OCI-LY1 (cell line): ENCODE data around the gene SYF2.
"Not testable (repeated sequence)": the region's sequence is repeated elsewhere in the genome, so short reads cannot be mapped to it uniquely, and the experiment has no call there.

Experiments used
- H2AFZ ChIP-seq: fragments of 200-600 bp; sonication (generic), shearing (Covaris generic); 2 replicates; pipeline ENCODE4 v1.6.0; 2014; ENCODE audit warnings: antibody characterized with exemption, mild to moderate bottlenecking, low read length
- H3F3A ChIP-seq: fragments of 200-600 bp; sonication (generic), shearing (Covaris generic); 2 replicates; pipeline ENCODE4 v1.6.0; 2014; ENCODE audit warnings: mild to moderate bottlenecking, antibody characterized with exemption, low read length, moderate library complexity; ENCODE audit not compliant: insufficient read depth
- H3K27ac ChIP-seq: fragments of 200-600 bp; sonication (generic); 2 replicates; pipeline ENCODE4 v1.5.1; 2014; ENCODE audit warnings: low read length, mixed run types, mild to moderate bottlenecking, low read depth; ENCODE audit not compliant: poor library complexity, severe bottlenecking
- H3K27me3 ChIP-seq: fragments of 200-600 bp; sonication (generic); 2 replicates; pipeline ENCODE4 v1.6.0; 2014; ENCODE audit warnings: antibody characterized with exemption, mild to moderate bottlenecking, low read length, moderate library complexity; ENCODE audit not compliant: insufficient read depth
- H3K36me3 ChIP-seq: fragments of 200-600 bp; sonication (generic); 2 replicates; pipeline ENCODE4 v1.6.1; 2014; ENCODE audit warnings: mild to moderate bottlenecking, antibody characterized with exemption, low read length, moderate library complexity, mixed read lengths; ENCODE audit not compliant: insufficient read depth
- H3K4me1 ChIP-seq: fragments of 200-600 bp; sonication (generic); 2 replicates; pipeline ENCODE4 v1.5.1; 2014; ENCODE audit warnings: mild to moderate bottlenecking, low read length, moderate library complexity; ENCODE audit not compliant: insufficient read depth, severe bottlenecking
- H3K4me2 ChIP-seq: fragments of 200-600 bp; sonication (generic), shearing (Covaris generic); 2 replicates; pipeline ENCODE4 v1.6.1; 2014; ENCODE audit warnings: low read length
- H3K4me3 ChIP-seq: fragments of 200-600 bp; sonication (generic); 2 replicates; pipeline ENCODE4 v1.5.1; 2014; ENCODE audit warnings: low read length, low read depth, mild to moderate bottlenecking, mixed read lengths; ENCODE audit not compliant: poor library complexity, severe bottlenecking
- H3K79me2 ChIP-seq: fragments of 200-600 bp; shearing (Covaris generic); 2 replicates; pipeline ENCODE4 v1.6.1; 2016; ENCODE audit warnings: mixed run types, low read length, mixed read lengths; ENCODE audit not compliant: insufficient read depth
- H3K9ac ChIP-seq: fragments of 200-600 bp; sonication (generic), shearing (Covaris generic); 2 replicates; pipeline ENCODE4 v1.6.1; 2014; ENCODE audit warnings: mild to moderate bottlenecking, low read length, mixed read lengths
- H3K9me2 ChIP-seq: fragments of 200-600 bp; sonication (generic), shearing (Covaris generic); 2 replicates; pipeline ENCODE4 v1.6.1; 2014; ENCODE audit warnings: low read depth, mild to moderate bottlenecking, low read length, mixed read lengths
- H3K9me3 ChIP-seq: fragments of 200-600 bp; shearing (Covaris generic); 2 replicates; pipeline ENCODE4 v1.6.1; 2014; ENCODE audit warnings: low read length, mixed read lengths
- H4K20me1 ChIP-seq: fragments of 200-600 bp; sonication (generic), shearing (Covaris generic); 2 replicates; pipeline ENCODE4 v1.6.0; 2016; ENCODE audit warnings: mild to moderate bottlenecking, low read length; ENCODE audit not compliant: insufficient read depth
- EZH2 ChIP-seq: fragments of 200-600 bp; sonication (generic), shearing (Covaris generic); IDR thresholded peaks from 2 replicates; pipeline ENCODE4 v1.8.0; 2017; ENCODE audit warnings: borderline replicate concordance, mixed run types, mild to moderate bottlenecking, antibody characterized with exemption, low read length, moderate library complexity, mixed read lengths
- TF ChIP-seq, protein P1 (sequence below): fragments of 200-600 bp; sonication (generic), shearing (Covaris generic); IDR thresholded peaks from 2 replicates; pipeline ENCODE4 v1.5.1; 2017; ENCODE audit warnings: mild to moderate bottlenecking, antibody characterized with exemption, low read length, moderate library complexity, mixed read lengths

The SYF2 gene

DNA sequence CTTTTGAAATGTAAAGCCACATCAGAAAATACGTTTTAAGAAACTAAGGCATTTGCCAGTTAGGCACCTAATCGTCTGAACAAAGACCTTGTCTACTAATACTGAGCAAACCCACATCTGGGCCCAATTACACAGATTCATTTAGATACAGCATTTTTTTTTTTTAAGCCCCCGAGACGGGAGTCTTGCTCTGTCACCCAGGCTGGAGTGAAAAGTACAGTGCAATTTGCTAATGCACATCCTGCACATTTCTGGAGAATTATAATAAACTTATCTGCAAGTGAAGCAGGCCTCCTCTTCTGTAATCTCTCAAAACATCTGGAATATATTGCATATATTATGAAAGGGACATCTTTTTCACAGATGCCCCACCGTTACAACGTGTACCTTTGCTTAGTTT lies 11.6 kb upstream of the SYF2 start:
- Histone ChIP-seq H3K4me2 (no peak overlapping the region), H4K20me1 (peaks cover 2% of the 10 kb centered on the region; the same call in 1 of the 2 replicates), H3K9me2 (no peaks in the 10 kb centered on the region), H3K27me3 (no peaks in the 10 kb centered on the region), H3K4me1 (peaks cover 49% of the 10 kb centered on the region), H3F3A (0 out of 2 replicates have a peak, but pooled peaks cover 6% of the 10 kb centered on the region), H3K9ac (no peak overlapping the region), H3K36me3 (peaks cover 58% of the 10 kb centered on the region), H2AFZ (no peak overlapping the region), H3K79me2 (peaks cover 24% of the 10 kb centered on the region), H3K4me3 (no peak overlapping the region), H3K27ac (no peak overlapping the region), H3K9me3 (no peaks in the 10 kb centered on the region)
- no peak for TF ChIP-seq EZH2
- TF ChIP-seq, protein P1, sequence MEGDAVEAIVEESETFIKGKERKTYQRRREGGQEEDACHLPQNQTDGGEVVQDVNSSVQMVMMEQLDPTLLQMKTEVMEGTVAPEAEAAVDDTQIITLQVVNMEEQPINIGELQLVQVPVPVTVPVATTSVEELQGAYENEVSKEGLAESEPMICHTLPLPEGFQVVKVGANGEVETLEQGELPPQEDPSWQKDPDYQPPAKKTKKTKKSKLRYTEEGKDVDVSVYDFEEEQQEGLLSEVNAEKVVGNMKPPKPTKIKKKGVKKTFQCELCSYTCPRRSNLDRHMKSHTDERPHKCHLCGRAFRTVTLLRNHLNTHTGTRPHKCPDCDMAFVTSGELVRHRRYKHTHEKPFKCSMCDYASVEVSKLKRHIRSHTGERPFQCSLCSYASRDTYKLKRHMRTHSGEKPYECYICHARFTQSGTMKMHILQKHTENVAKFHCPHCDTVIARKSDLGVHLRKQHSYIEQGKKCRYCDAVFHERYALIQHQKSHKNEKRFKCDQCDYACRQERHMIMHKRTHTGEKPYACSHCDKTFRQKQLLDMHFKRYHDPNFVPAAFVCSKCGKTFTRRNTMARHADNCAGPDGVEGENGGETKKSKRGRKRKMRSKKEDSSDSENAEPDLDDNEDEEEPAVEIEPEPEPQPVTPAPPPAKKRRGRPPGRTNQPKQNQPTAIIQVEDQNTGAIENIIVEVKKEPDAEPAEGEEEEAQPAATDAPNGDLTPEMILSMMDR: no peak

DNA sequence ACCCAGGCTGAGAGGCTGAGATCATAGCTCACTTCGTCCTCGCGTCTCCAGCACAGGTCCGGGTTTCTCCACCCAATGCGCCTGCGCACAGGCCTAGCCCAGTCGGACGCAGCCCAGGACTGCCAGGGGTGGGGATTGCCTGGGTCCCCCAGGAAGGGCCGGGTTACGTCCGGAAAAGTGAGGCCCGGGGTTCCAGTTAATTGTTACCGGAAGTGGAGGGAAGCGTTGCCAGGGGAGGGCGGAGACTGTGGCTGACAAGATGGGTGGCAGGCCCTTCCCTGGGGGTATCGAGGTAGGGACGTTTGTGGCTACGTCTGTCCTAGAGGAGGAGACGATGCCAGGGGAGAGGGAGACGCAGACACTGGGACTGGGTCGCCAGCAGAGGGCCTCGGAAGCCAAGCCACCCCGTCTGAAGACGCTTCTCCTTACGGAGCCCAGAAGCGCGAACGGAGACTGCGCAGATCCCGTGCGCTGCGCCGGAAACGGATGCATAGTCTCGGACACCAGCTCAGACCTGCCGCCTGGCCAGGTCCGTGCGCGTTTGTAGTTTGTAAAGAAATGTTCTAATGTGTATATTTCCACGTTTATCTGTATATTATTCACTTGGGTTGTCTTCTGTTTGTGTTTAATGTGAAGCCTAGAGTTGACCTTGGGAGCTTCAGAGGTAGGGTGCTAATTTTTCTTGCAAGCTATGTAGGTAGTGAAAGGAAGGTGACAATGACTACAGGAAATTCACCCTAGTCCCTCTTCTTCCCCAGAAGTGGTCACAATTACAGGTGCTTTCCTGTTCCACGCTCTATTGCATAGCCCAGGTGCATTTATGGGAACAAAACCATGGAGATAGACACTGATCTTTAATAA lies 7.6 kb upstream of the SYF2 start:
- peak overlapping the region; percentile 89 for H3K27ac ChIP-seq
- no peaks in the 10 kb centered on the region for H3K9me3 ChIP-seq
- peaks cover 12% of the 10 kb centered on the region; the same call in 1 of the 2 replicates for H3F3A ChIP-seq
- H3K4me1 ChIP-seq: peaks cover 62% of the 10 kb centered on the region
- H3K36me3 ChIP-seq: peaks cover 42% of the 10 kb centered on the region
- peak overlapping the region; percentile 79 for H3K4me2 ChIP-seq
- no peak for TF ChIP-seq EZH2
- TF ChIP-seq, protein P1: peak; percentile 63
- H3K9ac ChIP-seq: peak overlapping the region; percentile 58
- no peaks in the 10 kb centered on the region for H4K20me1 ChIP-seq
- no peak overlapping the region for H2AFZ ChIP-seq
- H3K4me3 ChIP-seq: peak overlapping the region; percentile 57
- 0 out of 2 replicates have a peak, but pooled peaks cover 6% of the 10 kb centered on the region for H3K79me2 ChIP-seq
- H3K27me3 ChIP-seq: no peaks in the 10 kb centered on the region
- no peaks in the 10 kb centered on the region for H3K9me2 ChIP-seq

DNA sequence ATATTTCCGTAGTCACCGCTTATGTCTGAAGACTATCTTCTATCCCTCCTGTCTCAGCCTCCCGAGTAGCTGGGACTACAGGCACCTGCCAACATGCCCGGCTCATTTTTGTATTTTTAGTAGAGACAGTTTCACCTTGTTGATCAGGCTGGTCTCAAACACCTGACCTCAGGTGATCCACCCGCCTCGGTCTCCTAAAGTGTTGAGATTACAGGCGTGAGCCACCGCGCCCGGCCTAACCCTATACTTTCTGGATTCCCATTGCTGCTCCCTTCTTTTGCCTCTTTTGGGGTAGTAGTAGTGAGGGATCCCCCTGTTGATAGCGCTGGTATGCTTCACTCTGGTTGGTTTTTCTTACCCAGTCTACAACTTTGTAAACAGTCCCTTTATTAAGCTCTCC lies 5.7 kb upstream of the SYF2 start:
- H3K9ac ChIP-seq: no peak overlapping the region
- H2AFZ ChIP-seq: no peak overlapping the region
- H3F3A ChIP-seq: peaks cover 12% of the 10 kb centered on the region; the same call in 1 of the 2 replicates
- no peak overlapping the region for H3K4me3 ChIP-seq
- H3K27me3 ChIP-seq: no peaks in the 10 kb centered on the region
- peaks cover 67% of the 10 kb centered on the region for H3K4me1 ChIP-seq
- peaks cover 27% of the 10 kb centered on the region for H3K36me3 ChIP-seq
- TF ChIP-seq EZH2: no peak
- TF ChIP-seq, protein P1: no peak
- peak overlapping the region; percentile 86 for H3K27ac ChIP-seq
- H3K9me2 ChIP-seq: no peaks in the 10 kb centered on the region
- H4K20me1 ChIP-seq: no peaks in the 10 kb centered on the region
- no peaks in the 10 kb centered on the region for H3K79me2 ChIP-seq
- no peak overlapping the region for H3K4me2 ChIP-seq
- H3K9me3 ChIP-seq: no peaks in the 10 kb centered on the region

DNA sequence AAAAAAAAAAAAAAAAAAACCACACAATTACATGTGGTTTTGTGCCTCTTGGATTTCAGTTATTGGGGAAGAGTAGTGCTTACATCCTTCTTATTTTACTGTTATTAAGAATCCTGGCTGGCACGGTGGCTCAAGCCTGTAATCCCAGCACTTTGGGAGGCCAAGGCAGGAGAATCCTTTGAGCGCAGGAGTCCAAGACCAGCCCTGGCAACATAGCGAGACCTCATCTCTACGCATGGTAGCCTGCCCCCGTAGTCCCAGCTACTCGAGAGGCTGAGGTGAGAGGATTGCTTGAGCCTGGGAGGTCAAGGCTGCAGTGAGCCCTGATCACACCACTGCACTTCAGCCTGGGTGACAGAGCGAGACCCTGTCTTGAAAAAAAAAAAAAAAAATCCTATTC lies 4.0 kb upstream of the SYF2 start:
- H3K9me3 ChIP-seq, H3K9me2 ChIP-seq, H3K27me3 ChIP-seq, H2AFZ ChIP-seq, H3K79me2 ChIP-seq, H4K20me1 ChIP-seq: not testable (repeated sequence)
- H3F3A ChIP-seq: peaks cover 12% of the 10 kb centered on the region; the same call in 1 of the 2 replicates
- peaks cover 66% of the 10 kb centered on the region for H3K4me1 ChIP-seq
- peak overlapping the region; percentile 86 for H3K27ac ChIP-seq
- H3K36me3 ChIP-seq: peaks cover 10% of the 10 kb centered on the region; the same call in 1 of the 2 replicates
- peak overlapping the region; percentile 50 for H3K4me2 ChIP-seq
- peak overlapping the region; percentile 11 for H3K4me3 ChIP-seq
- H3K9ac ChIP-seq: peak overlapping the region; percentile 27; the same call in 1 of the 2 replicates

DNA sequence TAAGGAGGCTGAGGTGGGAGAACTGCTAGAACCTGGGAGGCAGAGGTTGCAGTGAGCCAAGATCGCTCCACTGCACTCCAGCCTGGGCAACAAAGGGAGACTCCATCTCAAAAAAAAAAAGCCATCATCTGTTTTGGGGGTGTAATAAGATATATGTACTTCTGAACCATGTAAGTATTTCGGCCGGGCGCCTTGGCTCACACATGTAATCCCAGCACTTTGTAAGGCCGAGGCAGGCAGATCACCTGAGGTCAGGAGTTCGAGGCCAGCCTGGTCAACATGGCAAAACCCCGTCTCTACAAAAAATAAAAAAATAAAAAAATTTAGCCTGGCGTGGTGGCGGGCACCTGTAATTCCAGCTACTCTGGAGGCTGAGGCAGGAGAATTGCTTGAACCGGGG lies 3.1 kb upstream of the SYF2 start:
- H3K9me3 ChIP-seq, H2AFZ ChIP-seq, H3K79me2 ChIP-seq, H3K9ac ChIP-seq, H3K27ac ChIP-seq, H3K27me3 ChIP-seq, H3K4me3 ChIP-seq, H4K20me1 ChIP-seq, H3K9me2 ChIP-seq, H3K4me2 ChIP-seq: not testable (repeated sequence)
- Histone ChIP-seq H3F3A (peaks cover 12% of the 10 kb centered on the region; the same call in 1 of the 2 replicates), H3K4me1 (peaks cover 60% of the 10 kb centered on the region), H3K36me3 (peaks cover 11% of the 10 kb centered on the region; the same call in 1 of the 2 replicates)
